GM19035 (cell line): Measurements from ENCODE around the gene SEMA5B.

Experiments
- ATAC-seq: cut with Tn5 transposase; IDR thresholded peaks from one replicate; pipeline ENCODE4 v1.9.1; 2021; ENCODE audit not compliant: unreplicated experiment

Gene SEMA5B

GRCh38 chr3:122908251-122908650 lies 119.3 kb downstream of the SEMA5B start:
- no peak for ATAC-seq

GRCh38 chr3:122907471-122907870 lies 120.1 kb downstream of the SEMA5B start:
- no peak for ATAC-seq

- no peak for ATAC-seq
Observed at GRCh38 chr3:122903171-122903570, 124.4 kb downstream of the SEMA5B start.

GRCh38 chr3:122902326-122902725 lies 125.2 kb downstream of the SEMA5B start:
- ATAC-seq: no peak

GRCh38 chr3:122898298-122898697 lies 129.3 kb downstream of the SEMA5B start:
- ATAC-seq: no peak

GRCh38 chr3:122893754-122894668 lies 133.6 kb downstream of the SEMA5B start:
- no peak for ATAC-seq

- ATAC-seq: no peak
Observed at GRCh38 chr3:122893282-122893681, 134.3 kb downstream of the SEMA5B start.

- no peak for ATAC-seq
Observed at GRCh38 chr3:122892118-122892960, 135.2 kb downstream of the SEMA5B start.

GRCh38 chr3:122890720-122891220 lies 136.8 kb downstream of the SEMA5B start:
- ATAC-seq: no peak

GRCh38 chr3:122890077-122890719 lies 137.4 kb downstream of the SEMA5B start:
- peak; percentile 57 for ATAC-seq

GRCh38 chr3:122886946-122887345 lies 140.6 kb downstream of the SEMA5B start:
- ATAC-seq: no peak

GRCh38 chr3:122886251-122886650 lies 141.3 kb downstream of the SEMA5B start:
- no peak for ATAC-seq

GRCh38 chr3:122882361-122882947 lies 145.1 kb downstream of the SEMA5B start:
- ATAC-seq: no peak

- no peak for ATAC-seq
Observed at GRCh38 chr3:122880624-122881023, 146.9 kb downstream of the SEMA5B start.

GRCh38 chr3:122880173-122880572 lies 147.4 kb downstream of the SEMA5B start:
- no peak for ATAC-seq

- ATAC-seq: no peak
Observed at GRCh38 chr3:122875547-122876127, 151.9 kb downstream of the SEMA5B start.

GRCh38 chr3:122873741-122874515 lies 153.6 kb downstream of the SEMA5B start:
- no peak for ATAC-seq

GRCh38 chr3:122868322-122868721 lies 159.2 kb downstream of the SEMA5B start:
- no peak for ATAC-seq

GRCh38 chr3:122864498-122864897 lies 163.1 kb downstream of the SEMA5B start:
- ATAC-seq: no peak

GRCh38 chr3:122862381-122862780 lies 165.2 kb downstream of the SEMA5B start:
- ATAC-seq: no peak
